Activated T-cell treated with anti-CD3 and anti-CD28 coated beads for 1 hour (primary cell): ENCODE results near the gene ATP6AP2.
"Not testable (repeated sequence)": the region's sequence is repeated elsewhere in the genome, so short reads cannot be mapped to it uniquely, and the experiment has no call there.

Experiments used
- DNase-seq: peaks from one replicate; pipeline ENCODE4 v3.0.0-alpha.2; 2020; ENCODE audit warnings: low read depth

The ATP6AP2 gene

DNA sequence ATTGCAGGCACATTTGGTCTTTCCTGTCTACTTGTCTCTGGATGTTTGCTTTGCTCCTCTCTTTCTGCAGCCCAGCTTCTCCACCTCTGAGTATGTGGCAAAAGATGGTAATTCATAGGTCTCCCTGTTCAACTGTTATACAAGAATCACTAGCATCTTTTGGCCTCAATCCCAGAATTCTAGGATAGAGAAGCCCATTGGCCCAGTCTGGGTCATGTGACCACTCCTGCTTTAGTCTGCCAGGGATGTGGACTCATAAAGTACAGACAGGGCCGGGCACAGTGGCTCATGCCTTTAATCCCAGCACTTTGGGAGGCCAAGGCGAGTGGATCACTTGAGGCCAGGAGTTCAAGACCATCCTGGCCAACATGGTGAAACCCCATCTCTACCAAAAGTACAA lies 5.4 kb upstream of the ATP6AP2 start:
- DNase-seq, result not testable (repeated sequence)

- DNase-seq, result no peak
These were observed 4.5 kb upstream of the ATP6AP2 start for GRCh38 chrX:40576291-40576690.

DNA sequence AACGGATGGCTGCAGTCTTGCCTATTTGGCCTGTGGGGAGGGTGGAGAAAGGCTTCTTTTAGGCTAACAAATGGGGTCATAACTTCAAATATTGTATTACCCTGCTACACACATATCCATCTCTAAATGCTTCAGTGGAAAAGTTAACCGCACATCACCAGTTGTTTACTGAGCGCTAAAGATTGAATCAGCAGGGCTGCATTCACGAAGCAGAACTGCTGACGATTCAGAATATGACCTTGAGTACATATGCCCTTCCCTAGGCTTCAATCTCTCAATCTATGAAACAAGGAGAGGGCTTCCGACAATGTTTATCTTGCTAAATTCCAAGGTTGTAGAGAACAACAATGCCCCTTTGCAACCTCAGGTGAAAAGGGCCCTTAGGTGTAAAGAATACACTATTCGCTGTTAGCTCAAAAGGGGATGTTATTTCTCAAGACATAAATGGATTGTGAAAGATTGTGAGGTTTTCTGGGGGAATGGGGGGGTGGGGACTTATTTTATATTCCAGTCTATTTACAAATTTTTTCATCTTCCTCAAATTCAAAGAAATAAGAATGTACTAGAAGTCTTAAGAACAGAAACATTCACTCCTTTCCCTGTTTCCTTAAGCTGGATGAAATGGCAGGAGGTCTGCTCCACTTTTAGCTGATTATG lies 2.6 kb upstream of the ATP6AP2 start:
- DNase-seq, result no peak

- DNase-seq, result no peak
These were observed 1.6 kb upstream of the ATP6AP2 start for GRCh38 chrX:40579141-40579540.

DNA sequence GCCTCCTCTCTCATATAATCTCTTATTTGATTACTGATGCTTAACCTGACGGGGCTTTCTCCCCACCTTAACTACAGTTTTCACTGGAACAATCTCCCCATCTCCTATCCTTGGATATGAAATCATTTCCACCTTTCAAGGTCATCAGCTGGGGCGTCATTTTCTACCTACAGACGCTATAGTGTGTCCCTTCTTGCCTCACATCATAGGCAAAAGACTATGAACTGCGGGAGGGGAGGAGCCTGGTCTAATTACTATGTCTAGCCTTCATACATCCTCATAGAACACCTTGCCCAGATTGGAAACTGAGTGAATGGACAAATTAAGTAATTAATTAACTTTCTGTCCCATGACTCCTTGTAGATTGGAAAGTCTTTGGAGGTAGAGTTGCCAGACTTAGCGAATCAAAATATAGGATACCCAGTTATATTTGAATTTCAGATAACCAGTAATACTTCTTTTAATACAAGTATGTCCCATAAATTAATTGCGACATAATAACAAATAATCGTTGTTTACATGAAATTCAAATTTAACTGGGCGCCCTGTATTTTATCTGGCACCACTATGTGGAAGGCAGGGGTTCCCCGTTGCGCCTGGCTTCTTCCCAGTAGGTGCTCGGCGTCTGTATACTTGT lies 752 bp upstream of the ATP6AP2 start:
- DNase-seq, result no peak

GRCh38 chrX:40581336-40581920 lies 658 bp downstream of the ATP6AP2 start:
- no peak for DNase-seq

DNA sequence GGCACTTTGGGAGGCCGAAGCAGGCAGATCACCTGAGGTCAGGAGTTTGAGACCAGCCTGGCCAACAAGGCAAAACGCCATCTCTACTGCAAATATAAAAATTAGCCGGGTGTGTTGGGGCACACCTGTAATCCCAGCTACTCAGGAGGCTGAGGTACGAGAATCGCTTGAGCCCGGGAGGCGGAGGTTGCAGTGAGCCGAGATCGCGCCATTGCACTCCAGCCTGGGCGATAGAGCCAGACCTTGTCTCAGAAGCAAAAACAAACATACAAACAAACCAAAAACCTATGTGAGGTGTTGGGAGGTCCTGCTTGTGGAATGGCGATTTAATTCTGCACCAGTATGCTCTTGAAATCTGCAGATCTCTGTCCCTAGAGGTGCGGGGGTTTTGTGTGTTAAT lies 1.4 kb downstream of the ATP6AP2 start:
- DNase-seq, result not testable (repeated sequence)

DNA sequence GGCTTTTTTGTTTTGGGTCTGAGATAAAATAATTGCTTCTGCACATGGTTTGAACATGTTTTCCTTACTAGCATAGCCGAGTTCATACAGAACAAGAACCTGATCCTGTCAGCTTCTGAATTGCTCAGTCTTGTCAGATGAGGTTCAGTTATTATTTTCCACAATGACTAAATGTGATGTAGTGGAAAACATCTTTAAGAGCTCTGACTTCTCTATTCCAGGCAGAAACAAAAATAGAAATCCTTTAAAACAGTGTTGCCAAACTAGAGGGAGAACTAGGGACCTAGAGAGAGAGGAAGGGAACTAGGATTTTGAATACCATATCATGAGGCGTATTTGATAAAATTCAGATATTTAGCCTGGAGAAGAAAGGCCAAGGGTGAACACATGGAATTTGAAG lies 2.0 kb downstream of the ATP6AP2 start:
- DNase-seq, result no peak

GRCh38 chrX:40587623-40588022 lies 6.9 kb downstream of the ATP6AP2 start:
- not testable (repeated sequence) for DNase-seq

DNA sequence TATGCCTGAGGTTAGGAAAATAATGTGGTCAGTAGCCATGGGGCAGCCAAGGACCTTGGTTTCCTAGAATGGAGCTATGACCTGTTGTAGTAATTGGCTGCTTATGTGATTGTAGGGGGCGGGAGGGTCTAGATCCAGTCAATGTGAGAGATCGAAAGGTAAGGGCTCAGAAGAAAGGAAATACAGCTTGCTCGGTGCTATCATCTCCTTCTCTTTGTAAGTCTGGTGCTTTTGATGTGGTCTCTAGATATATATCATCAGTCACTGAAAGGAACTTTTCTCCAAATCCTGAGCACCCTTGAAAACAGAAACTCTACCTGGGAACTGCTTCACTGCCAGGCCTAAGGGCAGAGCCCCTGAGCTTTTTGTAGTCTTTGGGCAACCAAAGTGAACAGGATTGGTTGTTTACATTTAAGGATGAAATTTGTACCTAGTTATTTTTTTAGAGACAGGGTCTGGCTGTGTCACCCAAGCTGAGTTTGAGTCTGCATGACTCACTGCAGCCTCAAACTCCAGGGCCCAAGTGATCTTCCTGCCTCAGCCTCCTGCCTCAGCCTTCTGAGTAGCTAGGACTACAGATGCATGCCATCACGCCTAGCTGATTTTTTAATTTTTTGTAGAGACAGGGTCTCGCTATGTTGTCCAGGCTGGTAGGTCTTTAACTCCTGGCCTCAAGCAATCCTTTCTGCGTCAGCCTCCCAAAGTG lies 9.0 kb downstream of the ATP6AP2 start:
- DNase-seq, result not testable (repeated sequence)

- no peak for DNase-seq
These were observed 22.7 kb downstream of the ATP6AP2 start for GRCh38 chrX:40603446-40603845.

DNA sequence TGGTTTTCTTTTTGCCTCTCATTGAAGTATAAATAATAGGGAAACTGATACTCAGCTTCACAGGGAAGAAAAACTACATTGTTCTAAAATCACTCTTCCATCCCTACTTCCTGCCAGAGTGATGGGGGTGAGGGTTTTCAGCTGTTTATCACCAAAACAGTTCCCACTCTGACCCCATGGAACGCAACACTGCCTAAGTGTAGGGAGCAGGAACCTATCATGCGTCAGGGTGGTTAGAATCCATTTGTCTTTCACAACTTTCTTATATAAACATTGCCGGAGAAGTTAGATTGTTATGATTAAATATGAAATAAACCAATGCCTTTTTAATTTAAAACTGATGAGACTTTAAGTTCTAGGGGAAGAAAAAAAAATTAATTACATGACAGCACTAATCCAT lies 26.6 kb downstream of the ATP6AP2 start:
- no peak for DNase-seq

DNA sequence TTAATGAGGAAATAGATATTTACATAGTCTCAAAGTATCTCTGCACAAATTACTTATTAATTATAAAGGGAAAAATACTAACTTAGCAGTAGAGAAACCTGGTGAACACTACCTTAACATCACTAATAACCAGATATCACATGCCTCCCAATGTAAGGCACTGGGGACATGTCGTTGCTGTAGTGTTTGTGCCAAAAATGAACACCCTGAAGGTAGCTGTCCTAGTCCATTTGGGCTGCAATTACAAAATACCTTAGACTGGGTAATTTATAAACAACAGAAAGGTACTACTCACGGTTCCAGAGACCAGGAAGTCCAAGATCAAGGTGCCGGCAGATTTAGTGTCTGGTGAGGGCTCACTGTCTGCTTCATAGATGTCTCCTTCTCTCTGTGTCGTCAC lies 31.7 kb downstream of the ATP6AP2 start:
- DNase-seq, result no peak

DNA sequence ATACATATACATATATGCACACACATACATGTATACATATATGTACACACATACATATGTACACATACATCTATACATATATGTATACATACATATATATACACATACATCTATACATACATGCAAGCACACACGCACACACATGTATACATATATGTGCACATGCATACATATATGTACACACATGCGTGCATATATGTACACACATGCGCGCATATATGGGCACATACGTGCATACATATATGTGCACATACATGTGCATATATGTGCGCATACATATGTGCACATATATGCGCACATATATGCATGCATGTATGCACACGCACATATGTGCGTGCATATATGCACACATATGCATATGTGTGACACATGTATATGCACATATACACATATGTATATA lies 35.2 kb downstream of the ATP6AP2 start:
- no peak for DNase-seq

DNA sequence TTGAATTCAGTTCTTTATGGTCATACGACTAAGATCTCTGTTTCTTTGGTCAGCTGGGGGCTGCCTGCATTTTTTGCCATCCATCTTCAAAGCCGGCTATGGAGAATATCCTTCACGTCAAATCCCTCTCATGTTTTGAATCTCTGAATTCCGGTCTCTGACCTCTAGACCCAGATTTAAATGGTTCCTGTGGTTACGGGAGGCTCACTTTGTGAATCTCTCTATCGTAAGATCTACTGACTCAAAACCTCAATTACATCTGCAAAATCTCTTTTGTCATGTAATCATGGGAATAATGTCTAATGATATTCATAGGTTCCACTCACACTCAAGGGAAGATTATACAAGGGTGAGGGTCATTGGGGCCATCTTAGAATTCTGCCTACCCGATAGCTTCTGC lies 36.8 kb downstream of the ATP6AP2 start:
- DNase-seq, result no peak

DNA sequence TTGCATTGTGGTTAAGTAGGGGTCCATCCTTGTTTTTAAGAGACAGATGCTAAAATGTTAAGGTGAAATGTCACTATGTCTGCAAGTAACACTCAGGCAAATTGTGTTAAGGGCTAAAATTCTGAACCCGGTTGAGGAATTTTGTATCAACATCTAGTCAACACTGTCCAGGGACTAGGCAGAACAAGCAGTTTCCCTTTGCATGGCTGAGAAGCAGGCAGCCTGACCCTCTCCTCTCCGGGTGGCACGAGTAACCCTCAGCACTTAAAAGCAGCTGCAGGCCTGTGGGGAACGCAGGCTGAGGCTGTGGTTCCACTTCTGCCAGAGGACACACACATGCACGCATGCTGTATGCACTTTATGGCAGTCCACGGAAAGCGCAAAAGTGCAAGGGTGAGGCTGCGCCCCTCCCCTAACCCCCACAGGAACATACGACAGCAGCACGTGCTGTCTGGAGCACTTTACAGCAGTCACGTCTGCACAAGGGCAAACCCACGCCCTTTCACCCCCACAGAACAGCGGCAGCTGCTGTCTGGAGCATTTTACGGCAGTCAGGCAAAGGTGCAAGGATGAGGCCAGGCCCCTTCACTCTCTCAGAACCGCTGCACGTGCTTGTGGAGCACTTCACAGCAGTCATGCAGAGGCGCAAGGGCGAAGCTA lies 41.8 kb downstream of the ATP6AP2 start:
- no peak for DNase-seq

- no peak for DNase-seq
These were observed 42.4 kb downstream of the ATP6AP2 start, which contains the start of gene MPC1L for GRCh38 chrX:40623139-40623536. Gene MPC1L, plus strand, starts transcription at chrX:40623428. Its CDS starts 138 bp downstream, at chrX:40623566.

DNA sequence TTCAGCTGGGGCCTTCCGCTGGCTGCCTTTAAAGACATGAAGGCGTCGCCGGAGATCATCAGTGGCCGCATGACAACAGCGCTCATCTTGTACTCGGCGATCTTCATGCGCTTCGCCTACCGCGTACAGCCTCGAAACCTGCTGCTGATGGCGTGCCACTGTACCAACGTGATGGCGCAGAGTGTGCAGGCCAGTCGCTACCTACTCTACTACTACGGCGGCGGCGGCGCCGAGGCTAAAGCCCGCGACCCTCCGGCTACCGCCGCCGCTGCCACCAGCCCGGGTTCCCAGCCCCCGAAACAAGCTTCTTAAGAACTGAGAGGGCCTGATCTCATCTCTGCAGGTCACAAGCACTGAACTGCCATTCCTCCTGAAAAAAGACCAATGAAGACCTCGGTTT lies 42.9 kb downstream of the ATP6AP2 start:
- DNase-seq, result no peak

DNA sequence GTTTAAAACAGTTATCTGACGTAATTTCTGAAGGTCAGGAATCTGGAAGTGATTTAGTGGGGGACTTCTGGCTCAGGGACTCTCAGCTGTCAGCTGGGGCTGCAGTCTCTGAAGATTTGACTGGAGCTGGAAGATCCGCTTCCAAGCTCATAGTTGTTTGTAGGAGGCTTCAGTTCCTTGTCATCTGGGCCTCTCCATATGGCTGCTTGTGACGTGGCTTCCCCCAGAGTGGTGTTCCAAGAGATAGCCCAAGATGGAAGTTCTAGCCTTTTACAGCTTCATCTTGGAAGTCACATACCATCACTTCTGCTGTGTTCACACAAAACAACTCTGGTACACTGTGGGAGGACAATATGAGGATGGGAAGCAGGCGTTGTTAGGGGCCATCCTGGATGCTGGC lies 44.5 kb downstream of the ATP6AP2 start:
- no peak for DNase-seq

DNA sequence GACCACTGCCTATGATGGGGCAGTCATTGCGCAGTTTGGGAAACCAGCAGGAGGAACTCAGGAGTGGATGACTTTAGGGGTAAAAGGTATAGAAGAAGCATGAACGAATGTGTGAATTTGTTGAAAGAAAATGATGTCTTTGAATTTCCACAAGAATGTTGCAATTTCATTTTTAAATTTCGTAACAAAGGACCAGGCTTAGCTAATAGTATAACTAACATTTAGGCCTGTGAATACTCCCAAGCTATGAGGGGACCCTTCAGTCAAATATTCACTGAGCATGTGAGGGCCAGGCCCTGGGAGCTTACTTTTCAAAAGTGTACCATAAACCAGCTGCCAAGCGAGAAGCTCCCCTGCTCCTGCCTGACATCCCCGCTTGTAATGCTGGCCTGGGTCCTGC lies 47.7 kb downstream of the ATP6AP2 start:
- no peak for DNase-seq

GRCh38 chrX:40632199-40632598 lies 51.4 kb downstream of the ATP6AP2 start:
- DNase-seq, result no peak

DNA sequence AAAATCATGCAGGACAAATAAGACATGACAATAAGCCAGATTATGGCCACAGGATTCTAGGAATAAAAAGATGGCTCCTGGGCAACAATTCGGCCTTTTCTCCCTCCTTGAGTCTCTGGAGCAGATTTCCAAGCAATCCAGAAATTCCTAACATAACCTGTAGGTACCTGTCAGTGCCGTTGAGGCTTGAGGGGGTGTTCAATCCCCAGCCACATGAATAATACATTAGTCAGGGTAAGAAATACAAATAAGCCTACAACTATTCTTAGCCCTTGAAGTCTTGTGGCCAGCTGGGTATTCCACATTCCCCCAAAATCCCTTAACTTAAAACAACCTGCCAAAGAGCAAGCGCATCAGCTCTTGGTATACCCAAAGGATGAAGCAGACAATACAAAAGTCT lies 56.9 kb downstream of the ATP6AP2 start:
- DNase-seq, result no peak
